ENCODE measurements around the gene ZSCAN5B. TPM values are rescaled to one million over a fixed set of nuclear protein-coding genes. Genes with fewer than 3 reads are reported as not detected.

Gene ZSCAN5B
- total RNA-seq, 1 experiment from 2014 or later, result not detected

- no TSS peak for BruUV-seq (replicated peaks)
- ChIA-PET CTCF (no interaction called here), POLR2A (ENCODE audit: unreplicated experiment) (no interaction called here)
- Histone ChIP-seq H3K79me2 (ENCODE audit: low read length) (peaks cover 49% of the 10 kb centered on the region), H3K9ac (ENCODE audit: low read length) (no peak overlapping the region), H4K20me1 (ENCODE audit: low read length) (0 out of 2 replicates have a peak, but pooled peaks cover 3% of the 10 kb centered on the region), H3K4me1 (ENCODE audit: insufficient read depth, low read length) (no peaks in the 10 kb centered on the region), H3F3A (ENCODE audit: low read length, unreplicated experiment) (no peaks in the 10 kb centered on the region), H3K4me2 (ENCODE audit: low read length) (no peak overlapping the region), H2AFZ (ENCODE audit: low read length) (no peak overlapping the region), H3K27me3 (ENCODE audit: low read length) (no peaks in the 10 kb centered on the region), H3K9me3 (ENCODE audit: low read length) (no peaks in the 10 kb centered on the region), H3K36me3 (ENCODE audit: low read depth, low read length) (peaks cover 4% of the 10 kb centered on the region; the same call in 1 of the 2 replicates), H3K9me2 (replicated peaks; ENCODE audit: low read length) (no peaks in the 10 kb centered on the region), H3K4me3 (ENCODE audit: low read length) (no peak overlapping the region), H3K27ac (ENCODE audit: low read length) (no peak overlapping the region)
- TF ChIP-seq EZH2 (IDR thresholded peaks at IDR 0.05; ENCODE audit: low read length, unreplicated experiment) (no peak), CTCF (conservative IDR thresholded peaks at IDR 0.05; ENCODE audit: low read depth, low read length) (no peak), EZH2phosphoT487 (IDR thresholded peaks at IDR 0.05; ENCODE audit: borderline replicate concordance, low read length) (no peak)
- intact Hi-C loops (cut with micrococcal nuclease), result no loop called here
- DNase-seq (no peak), ATAC-seq (no peak)
These were observed 49.5 kb downstream of the ZSCAN5B start for GRCh38 chr19:56148096-56148495.

GRCh38 chr19:56147307-56147706 lies 50.3 kb downstream of the ZSCAN5B start:
- Histone ChIP-seq H3K27me3 (ENCODE audit: low read length) (no peaks in the 10 kb centered on the region), H3K9ac (ENCODE audit: low read length) (no peak overlapping the region), H3K9me3 (ENCODE audit: low read length) (no peaks in the 10 kb centered on the region), H3K4me3 (ENCODE audit: low read length) (no peak overlapping the region), H3K4me2 (ENCODE audit: low read length) (no peak overlapping the region), H3K79me2 (ENCODE audit: low read length) (peaks cover 51% of the 10 kb centered on the region), H4K20me1 (ENCODE audit: low read length) (no peaks in the 10 kb centered on the region), H2AFZ (ENCODE audit: low read length) (no peak overlapping the region), H3K36me3 (ENCODE audit: low read depth, low read length) (peaks cover 4% of the 10 kb centered on the region; the same call in 1 of the 2 replicates), H3K4me1 (ENCODE audit: insufficient read depth, low read length) (peaks cover 6% of the 10 kb centered on the region), H3K9me2 (replicated peaks; ENCODE audit: low read length) (no peaks in the 10 kb centered on the region), H3K27ac (ENCODE audit: low read length) (no peak overlapping the region), H3F3A (ENCODE audit: low read length, unreplicated experiment) (no peaks in the 10 kb centered on the region)
- CTCF ChIA-PET, result no interaction called here
- intact Hi-C loops (cut with micrococcal nuclease), result no loop called here
- DNase-seq, result no peak
- ATAC-seq, result no peak
- TF ChIP-seq EZH2 (IDR thresholded peaks at IDR 0.05; ENCODE audit: low read length, unreplicated experiment), result no peak
- POLR2A ChIA-PET (ENCODE audit: unreplicated experiment), result no interaction called here
- no TSS peak for BruUV-seq (replicated peaks)

GRCh38 chr19:56146904-56147303 lies 50.7 kb downstream of the ZSCAN5B start:
- ChIA-PET CTCF (no interaction called here), POLR2A (ENCODE audit: unreplicated experiment) (no interaction called here)
- Histone ChIP-seq H3K9me2 (replicated peaks; ENCODE audit: low read length) (no peaks in the 10 kb centered on the region), H3K4me1 (ENCODE audit: insufficient read depth, low read length) (peaks cover 11% of the 10 kb centered on the region), H3K4me2 (ENCODE audit: low read length) (no peak overlapping the region), H3K27ac (ENCODE audit: low read length) (no peak overlapping the region), H3K9ac (ENCODE audit: low read length) (no peak overlapping the region), H4K20me1 (ENCODE audit: low read length) (no peaks in the 10 kb centered on the region), H3K79me2 (ENCODE audit: low read length) (peaks cover 54% of the 10 kb centered on the region), H3F3A (ENCODE audit: low read length, unreplicated experiment) (no peaks in the 10 kb centered on the region), H2AFZ (ENCODE audit: low read length) (no peak overlapping the region), H3K27me3 (ENCODE audit: low read length) (no peaks in the 10 kb centered on the region), H3K36me3 (ENCODE audit: low read depth, low read length) (peaks cover 4% of the 10 kb centered on the region; the same call in 1 of the 2 replicates), H3K9me3 (ENCODE audit: low read length) (no peaks in the 10 kb centered on the region), H3K4me3 (ENCODE audit: low read length) (no peak overlapping the region)
- TF ChIP-seq EZH2phosphoT487 (IDR thresholded peaks at IDR 0.05; ENCODE audit: borderline replicate concordance, low read length), result no peak
- no peak for TF ChIP-seq CTCF (conservative IDR thresholded peaks at IDR 0.05; ENCODE audit: low read depth, low read length)
- no peak for TF ChIP-seq EZH2 (IDR thresholded peaks at IDR 0.05; ENCODE audit: low read length, unreplicated experiment)
- no peak for ATAC-seq
- no peak for DNase-seq
- intact Hi-C loops (cut with micrococcal nuclease), result no loop called here
- no TSS peak for BruUV-seq (replicated peaks)

All from PC-3 (cell line).